Fibroblast of the aortic adventitia (primary cell): Measurements from ENCODE around the gene UBAC2. TPM values are rescaled to one million over a fixed set of nuclear protein-coding genes. Genes with fewer than 3 reads are reported as not detected.
A peak's percentile ranks its signal among the peaks of the same experiment; 100 is the strongest.

Experiments
- DNase-seq: peaks from one replicate; pipeline ENCODE4 v3.0.0-alpha.2; 2010; ENCODE audit warnings: low read depth
- H3K4me3 ChIP-seq: 2 replicates; pipeline ENCODE4 v1.5.1; 2011; ENCODE audit warnings: low read depth, mild to moderate bottlenecking, control low read depth, low read length, moderate library complexity
- total RNA-seq: library from RNA; depleted of rRNA; stranded (reverse); fragments of >200 nt; gene quantifications from 2 replicates; pipeline ENCODE4 v1.2.3, GENCODE V29; 2012; ENCODE audit warnings: low replicate concordance
- TF ChIP-seq, protein P1 (sequence below): IDR thresholded peaks from 2 replicates; pipeline ENCODE4 v1.5.1; 2011; ENCODE audit warnings: mild to moderate bottlenecking, low read length, control low read depth, inconsistent platforms; ENCODE audit not compliant: insufficient read depth

The UBAC2 gene
- total RNA-seq, 1 donor, result 33.8 TPM

GRCh38 chr13:99192480-99192879 lies 8.2 kb upstream of the UBAC2 start:
- DNase-seq, result no peak
- H3K4me3 ChIP-seq, result no peak overlapping the region
- TF ChIP-seq, protein P1, sequence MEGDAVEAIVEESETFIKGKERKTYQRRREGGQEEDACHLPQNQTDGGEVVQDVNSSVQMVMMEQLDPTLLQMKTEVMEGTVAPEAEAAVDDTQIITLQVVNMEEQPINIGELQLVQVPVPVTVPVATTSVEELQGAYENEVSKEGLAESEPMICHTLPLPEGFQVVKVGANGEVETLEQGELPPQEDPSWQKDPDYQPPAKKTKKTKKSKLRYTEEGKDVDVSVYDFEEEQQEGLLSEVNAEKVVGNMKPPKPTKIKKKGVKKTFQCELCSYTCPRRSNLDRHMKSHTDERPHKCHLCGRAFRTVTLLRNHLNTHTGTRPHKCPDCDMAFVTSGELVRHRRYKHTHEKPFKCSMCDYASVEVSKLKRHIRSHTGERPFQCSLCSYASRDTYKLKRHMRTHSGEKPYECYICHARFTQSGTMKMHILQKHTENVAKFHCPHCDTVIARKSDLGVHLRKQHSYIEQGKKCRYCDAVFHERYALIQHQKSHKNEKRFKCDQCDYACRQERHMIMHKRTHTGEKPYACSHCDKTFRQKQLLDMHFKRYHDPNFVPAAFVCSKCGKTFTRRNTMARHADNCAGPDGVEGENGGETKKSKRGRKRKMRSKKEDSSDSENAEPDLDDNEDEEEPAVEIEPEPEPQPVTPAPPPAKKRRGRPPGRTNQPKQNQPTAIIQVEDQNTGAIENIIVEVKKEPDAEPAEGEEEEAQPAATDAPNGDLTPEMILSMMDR, result no peak

DNA sequence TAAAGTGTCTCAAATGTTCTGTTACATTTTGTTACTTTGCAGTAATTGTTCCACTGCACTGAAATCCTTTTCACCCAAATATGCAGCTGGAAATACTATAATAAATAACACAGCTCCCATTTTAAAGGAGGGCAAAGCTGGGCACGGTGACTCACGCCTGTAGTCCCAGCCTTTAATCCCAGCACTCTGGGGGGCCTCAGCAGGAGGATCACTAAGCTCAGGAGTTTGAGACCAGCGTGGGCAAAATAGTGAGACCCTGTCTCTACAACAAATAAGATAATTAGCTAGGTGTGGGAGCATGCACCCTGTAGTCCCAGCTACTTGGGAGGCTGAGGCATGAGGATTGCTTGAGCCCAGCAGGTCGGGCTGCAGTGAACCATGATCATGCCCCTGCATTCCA lies 7.5 kb upstream of the UBAC2 start:
- TF ChIP-seq, protein P1, result no peak
- H3K4me3 ChIP-seq, result no peak overlapping the region
- no peak for DNase-seq

DNA sequence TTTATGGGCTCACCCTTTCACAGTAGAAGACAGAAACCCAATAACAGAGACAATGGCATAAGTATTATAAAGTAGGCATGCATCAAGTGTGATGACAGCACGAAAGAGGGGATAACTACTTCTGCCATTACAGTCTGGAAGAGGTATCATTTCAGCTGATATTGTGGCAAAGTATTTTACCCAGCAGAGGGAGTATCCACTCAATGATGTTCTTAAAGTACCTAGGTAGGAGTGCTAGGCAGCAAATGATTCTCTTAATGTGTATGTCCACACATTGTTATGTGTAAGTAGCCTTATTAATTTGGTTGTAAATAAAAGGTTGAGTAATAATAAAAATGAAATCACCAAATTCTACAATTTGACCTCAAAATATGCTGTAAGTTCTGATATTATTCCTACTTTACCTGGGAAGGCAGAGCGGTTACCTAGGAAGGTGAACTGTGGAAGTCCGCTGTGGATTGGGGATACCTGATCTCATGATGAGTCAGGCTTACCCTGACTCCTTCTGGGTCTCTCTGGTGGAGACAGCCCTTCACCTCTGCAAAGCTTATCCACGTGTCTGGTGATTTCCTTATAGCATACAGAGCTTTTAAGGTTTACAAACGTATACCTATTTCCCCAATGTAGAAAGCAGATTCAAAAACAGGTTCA lies 4.1 kb upstream of the UBAC2 start:
- no peak for DNase-seq
- no peak overlapping the region for H3K4me3 ChIP-seq
- TF ChIP-seq, protein P1, result no peak

DNA sequence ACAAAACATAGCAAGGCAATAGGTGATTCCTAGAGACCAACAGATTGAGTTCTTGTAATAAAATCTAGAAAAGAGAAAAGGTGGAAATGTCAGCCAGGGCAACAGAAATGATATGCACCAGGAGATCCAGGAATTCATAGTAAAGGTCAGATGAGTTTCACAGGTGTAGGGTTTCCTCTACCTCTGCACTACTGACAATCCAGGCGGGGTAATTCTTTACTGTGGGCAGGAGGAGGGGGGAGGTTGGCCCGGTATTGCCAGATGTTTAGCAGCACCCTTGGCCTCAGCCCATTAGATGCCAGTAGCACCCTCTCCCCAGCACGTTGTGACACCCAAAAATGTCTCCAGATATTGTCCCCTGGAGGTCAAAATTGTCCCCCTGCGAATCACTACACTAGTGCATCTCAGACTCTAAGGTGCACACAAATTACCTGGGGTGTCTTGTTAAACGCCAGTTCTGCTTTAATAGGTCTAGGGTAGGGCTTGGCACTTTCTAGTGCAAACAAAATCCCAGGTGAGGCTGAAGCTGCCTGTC lies 3.5 kb upstream of the UBAC2 start:
- H3K4me3 ChIP-seq, result no peak overlapping the region
- TF ChIP-seq, protein P1, result no peak
- no peak for DNase-seq

GRCh38 chr13:99199541-99200431 lies 868 bp upstream of the UBAC2 start:
- TF ChIP-seq, protein P1, result no peak
- H3K4me3 ChIP-seq, result peak overlapping the region; percentile 90
- DNase-seq, result peak; percentile 30

GRCh38 chr13:99203601-99204579 lies 3.2 kb downstream of the UBAC2 start:
- no peak for DNase-seq
- no peak overlapping the region for H3K4me3 ChIP-seq
- TF ChIP-seq, protein P1, result no peak
